Jurkat, Clone E6-1 (cell line): Measurements from ENCODE around the gene SNAI3.

Experiments used
- DNase-seq: peaks from one replicate; pipeline ENCODE4 v3.0.0-alpha.2; 2011; ENCODE audit warnings: low read depth, low spot score
- H3K4me3 ChIP-seq: 2 replicates; pipeline ENCODE4 v1.5.1; 2011; ENCODE audit warnings: mild to moderate bottlenecking, low read length, control low read depth, moderate library complexity

Gene SNAI3

GRCh38 chr16:88695218-88695617, 8.9 kb upstream of the SNAI3 start:
- no peak overlapping the region for H3K4me3 ChIP-seq
- no peak for DNase-seq

- DNase-seq: no peak
- no peak overlapping the region for H3K4me3 ChIP-seq
Observed at GRCh38 chr16:88694221-88695087, 8.1 kb upstream of the SNAI3 start.

GRCh38 chr16:88693420-88694177, 7.3 kb upstream of the SNAI3 start:
- no peak overlapping the region for H3K4me3 ChIP-seq
- no peak for DNase-seq

GRCh38 chr16:88692861-88693260, 6.6 kb upstream of the SNAI3 start:
- DNase-seq: no peak
- no peak overlapping the region for H3K4me3 ChIP-seq

- no peak overlapping the region for H3K4me3 ChIP-seq
- no peak for DNase-seq
Observed at GRCh38 chr16:88691924-88692560, 5.7 kb upstream of the SNAI3 start.

GRCh38 chr16:88691129-88691813, 5.0 kb upstream of the SNAI3 start:
- no peak overlapping the region for H3K4me3 ChIP-seq
- DNase-seq: no peak

- no peak overlapping the region for H3K4me3 ChIP-seq
- DNase-seq: no peak
Observed at GRCh38 chr16:88690341-88691128, 4.2 kb upstream of the SNAI3 start.

- no peak for DNase-seq
- no peak overlapping the region for H3K4me3 ChIP-seq
Observed at GRCh38 chr16:88688013-88688778, 1.9 kb upstream of the SNAI3 start.

GRCh38 chr16:88687676-88688012, 1.3 kb upstream of the SNAI3 start:
- no peak overlapping the region for H3K4me3 ChIP-seq
- DNase-seq: no peak

GRCh38 chr16:88687254-88687576, 908 bp upstream of the SNAI3 start:
- DNase-seq: no peak
- H3K4me3 ChIP-seq: no peak overlapping the region

- DNase-seq: no peak
- peak overlapping the region; percentile 52 for H3K4me3 ChIP-seq
Observed at GRCh38 chr16:88686062-88686438, 257 bp downstream of the SNAI3 start.

GRCh38 chr16:88685156-88686061, 898 bp downstream of the SNAI3 start:
- peak overlapping the region; percentile 52 for H3K4me3 ChIP-seq
- DNase-seq: no peak

- H3K4me3 ChIP-seq: no peak overlapping the region
- DNase-seq: no peak
Observed at GRCh38 chr16:88684569-88685155, 1.6 kb downstream of the SNAI3 start.

- H3K4me3 ChIP-seq: no peak overlapping the region
- peak; percentile 53 for DNase-seq
Observed at GRCh38 chr16:88681709-88682451, 4.4 kb downstream of the SNAI3 start.

- no peak for DNase-seq
- no peak overlapping the region for H3K4me3 ChIP-seq
Observed at GRCh38 chr16:88681084-88681680, 5.1 kb downstream of the SNAI3 start.

- H3K4me3 ChIP-seq: no peak overlapping the region
- no peak for DNase-seq
Observed at GRCh38 chr16:88680554-88681083, 5.7 kb downstream of the SNAI3 start.
